ENCODE measurements around the gene RAB36.

RAB36 gene

DNA sequence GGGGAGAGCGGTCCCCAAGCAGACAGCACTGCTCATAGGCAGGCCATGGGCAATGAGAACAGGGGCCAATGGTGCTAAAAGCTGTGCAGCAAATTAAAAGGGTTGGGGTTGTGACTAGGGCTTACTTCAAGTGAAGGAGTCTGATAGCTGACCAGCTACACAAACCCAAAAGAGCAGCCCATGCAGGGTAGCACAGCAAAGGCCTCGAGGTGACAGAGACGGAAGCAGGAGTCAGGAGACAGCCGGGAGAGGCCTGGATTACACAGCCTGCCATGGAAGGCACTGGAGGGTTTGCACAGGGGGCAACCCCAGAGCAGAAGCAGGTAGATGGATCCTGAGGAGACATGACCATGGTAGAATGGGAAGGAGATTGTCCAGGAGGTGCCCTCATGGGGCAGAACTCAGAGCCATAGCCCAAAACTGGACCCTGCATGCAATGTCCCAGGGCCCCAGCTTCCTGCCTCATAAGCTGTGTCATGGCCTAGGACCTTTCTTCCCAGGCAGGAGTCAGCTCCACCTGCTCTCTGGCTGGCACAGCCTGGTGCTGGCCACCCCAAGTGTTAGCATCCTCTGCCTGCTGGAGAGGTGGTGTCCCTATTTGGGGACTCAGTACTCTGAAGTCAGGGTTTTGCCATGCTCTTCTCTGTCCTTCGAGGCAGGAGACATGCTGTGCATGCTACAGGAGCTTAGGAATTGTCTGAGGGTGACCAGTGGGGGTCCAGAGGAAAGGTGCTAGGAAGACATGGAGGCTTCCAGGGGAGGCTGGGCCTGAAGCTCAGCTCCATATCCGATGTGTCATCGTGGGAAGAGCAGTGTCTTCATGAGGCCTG, 36.8 kb upstream of the RAB36 start:
- DNase-seq: no peak

DNA sequence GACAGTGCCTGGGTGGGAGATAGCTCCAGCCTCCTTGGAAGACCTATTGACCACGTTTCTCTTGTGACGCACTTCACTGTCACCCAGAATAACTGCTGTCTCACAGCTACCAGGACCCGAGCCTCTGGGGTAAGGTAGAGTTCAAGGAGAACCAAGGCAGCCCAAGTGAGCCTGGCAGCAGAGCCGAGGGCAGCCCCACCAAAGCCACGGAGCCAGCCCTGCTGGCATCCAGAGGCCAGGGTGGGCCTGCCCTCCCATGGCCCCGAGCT, 36.3 kb upstream of the RAB36 start:
- DNase-seq: no peak

DNA sequence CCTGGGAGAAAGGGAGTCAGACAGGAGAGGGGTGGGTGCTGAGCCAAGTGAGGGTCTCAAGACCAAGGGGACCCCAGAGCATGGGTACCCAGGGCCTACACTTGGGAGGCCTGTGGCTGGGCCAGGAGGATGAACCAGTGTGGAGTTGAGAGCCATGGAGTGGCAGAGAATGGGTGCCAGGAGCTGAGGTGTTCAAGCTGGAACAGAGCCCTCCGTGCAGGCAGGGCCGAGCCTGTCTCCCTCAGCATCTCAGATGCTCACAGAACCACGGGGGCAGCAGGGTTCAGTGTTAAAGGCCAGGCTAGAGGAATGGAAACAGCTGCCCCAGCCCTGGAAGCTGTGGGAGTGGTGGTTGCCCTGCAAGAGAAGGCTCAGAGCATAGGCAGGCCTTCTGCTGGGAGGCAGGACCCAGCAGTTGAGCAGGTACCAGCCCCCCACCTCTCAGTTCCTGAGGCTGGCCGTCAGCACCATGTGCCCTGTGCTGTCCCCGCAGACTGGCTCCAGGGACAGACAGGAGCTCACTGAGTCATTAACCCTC, 35.8 kb upstream of the RAB36 start:
- no peak for DNase-seq

DNA sequence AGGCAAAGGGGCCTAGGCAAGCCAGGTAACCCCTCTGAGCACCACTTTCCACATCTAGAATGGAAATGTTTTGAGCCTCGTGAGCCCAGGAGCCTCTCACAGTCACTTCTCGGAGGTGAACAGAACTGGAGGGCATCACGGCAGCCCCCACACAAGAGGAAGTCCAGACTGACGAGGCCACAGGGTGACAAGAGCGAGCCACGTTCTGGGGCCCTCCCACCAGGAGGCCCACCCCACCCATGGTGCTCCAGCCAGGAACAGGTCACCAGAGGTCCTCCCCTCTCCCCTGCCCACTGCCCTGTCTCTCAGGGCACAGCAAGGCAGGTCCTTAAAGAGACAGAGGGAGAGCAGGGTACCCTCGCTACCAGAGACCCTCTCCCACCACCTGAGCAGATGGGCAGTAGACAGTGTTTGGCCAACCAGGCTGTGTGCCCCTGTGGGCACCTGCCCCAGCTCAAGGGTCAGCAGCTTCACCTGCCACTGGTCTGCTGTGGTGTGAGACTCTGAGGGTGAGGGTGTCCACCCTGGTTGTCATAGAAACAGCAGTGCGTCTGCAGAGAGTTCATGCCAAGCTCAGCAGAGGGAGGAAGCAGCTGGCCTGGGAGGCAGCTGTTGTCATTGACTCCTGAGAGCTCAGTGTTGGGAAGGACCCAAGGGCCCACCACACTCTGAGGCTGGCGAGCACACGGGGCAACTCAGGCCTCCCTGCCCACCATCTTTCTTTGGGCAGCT, 34.9 kb upstream of the RAB36 start:
- DNase-seq: no peak

DNA sequence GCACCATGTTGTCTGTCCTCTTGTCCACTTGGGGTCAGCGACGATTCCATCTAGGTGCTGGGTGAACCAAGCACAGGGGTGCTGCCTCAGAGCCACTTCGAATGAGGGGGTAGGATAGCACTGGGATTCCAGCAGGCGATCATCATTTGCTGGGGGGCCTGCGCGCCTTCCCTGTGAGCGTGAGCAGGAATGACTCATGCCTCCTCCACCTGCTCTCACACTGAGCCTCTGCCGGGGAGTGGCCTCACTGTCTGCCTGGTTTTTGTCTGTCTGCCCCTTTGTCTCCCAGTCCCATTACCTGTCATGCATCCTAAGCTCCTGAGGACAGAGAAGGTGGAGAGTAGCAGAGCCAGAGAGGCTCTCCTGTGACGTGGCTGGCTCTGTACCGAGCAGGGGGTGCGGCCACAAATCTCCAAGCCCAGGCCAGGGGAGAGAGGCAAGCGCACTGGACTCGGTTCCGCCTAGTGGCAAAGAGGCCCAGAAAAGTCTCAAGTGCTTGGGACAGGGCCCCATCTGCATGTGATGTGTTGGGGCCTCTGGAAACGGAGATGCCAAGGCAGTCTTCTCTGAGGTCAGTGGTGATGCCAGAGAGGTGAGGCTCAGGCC, 34.3 kb upstream of the RAB36 start:
- no peak for DNase-seq

DNA sequence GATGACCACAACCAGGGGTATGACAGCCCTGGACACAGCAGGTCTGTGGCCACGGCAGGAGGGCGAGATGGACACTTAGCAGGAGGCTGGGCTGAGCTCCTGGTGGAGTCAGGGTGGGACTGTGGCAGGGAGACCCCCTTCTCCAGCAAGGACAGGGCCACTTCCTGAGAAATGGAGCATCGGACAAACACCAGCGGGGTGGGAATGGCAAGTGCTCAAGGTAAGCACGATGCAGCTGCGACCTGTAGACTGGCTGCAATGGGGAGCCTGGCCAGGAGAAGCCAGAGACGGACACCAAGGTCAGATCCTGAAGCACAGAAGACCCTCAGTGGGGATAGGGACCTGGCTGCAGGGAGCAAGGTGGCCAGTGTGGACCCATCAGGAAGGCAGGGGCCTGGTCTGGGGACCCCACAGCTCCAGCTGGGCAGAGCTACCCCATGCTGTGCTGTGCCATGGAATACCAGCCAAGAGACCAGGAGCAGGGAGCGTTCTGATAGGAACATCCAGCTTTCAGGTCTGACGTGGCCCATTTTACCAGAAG, 32.7 kb upstream of the RAB36 start:
- DNase-seq: no peak

DNA sequence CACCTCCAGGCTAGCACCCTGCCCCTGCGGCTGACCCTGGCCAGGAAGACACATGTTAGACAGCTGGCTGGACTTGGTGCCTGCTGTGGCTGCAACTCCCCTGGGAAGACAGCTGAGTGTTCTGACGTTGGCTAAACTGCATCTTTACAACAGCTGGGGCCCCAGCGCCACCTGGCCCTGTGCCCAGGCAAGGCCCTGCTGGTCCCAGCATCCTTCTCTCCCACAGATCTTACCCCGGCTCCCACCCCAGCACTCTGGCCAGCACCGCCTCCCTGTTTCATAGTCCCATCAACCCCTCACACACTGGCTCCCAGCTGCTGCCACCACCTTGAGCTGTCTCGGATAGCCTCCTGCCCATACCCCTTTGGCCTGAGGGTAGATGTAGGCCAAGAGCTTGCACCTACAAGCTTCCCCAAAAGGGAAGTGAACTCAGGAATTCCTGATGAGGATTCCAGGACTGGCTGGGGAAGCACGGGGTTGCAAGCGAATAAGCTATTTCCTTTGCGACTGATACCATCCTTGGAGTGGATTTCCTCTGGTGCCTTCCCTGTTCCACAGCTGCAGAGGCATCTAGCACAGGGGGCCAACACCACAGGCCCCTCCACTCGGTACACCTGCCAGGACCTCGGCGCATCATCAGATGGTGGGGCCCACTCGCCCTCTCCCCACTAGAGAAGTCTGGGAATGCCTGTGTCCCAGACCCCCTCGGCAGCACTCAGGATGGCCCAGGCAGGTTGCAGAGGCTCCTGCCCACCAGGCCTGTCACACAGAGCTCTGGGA, 32.0 kb upstream of the RAB36 start:
- no peak for DNase-seq

DNA sequence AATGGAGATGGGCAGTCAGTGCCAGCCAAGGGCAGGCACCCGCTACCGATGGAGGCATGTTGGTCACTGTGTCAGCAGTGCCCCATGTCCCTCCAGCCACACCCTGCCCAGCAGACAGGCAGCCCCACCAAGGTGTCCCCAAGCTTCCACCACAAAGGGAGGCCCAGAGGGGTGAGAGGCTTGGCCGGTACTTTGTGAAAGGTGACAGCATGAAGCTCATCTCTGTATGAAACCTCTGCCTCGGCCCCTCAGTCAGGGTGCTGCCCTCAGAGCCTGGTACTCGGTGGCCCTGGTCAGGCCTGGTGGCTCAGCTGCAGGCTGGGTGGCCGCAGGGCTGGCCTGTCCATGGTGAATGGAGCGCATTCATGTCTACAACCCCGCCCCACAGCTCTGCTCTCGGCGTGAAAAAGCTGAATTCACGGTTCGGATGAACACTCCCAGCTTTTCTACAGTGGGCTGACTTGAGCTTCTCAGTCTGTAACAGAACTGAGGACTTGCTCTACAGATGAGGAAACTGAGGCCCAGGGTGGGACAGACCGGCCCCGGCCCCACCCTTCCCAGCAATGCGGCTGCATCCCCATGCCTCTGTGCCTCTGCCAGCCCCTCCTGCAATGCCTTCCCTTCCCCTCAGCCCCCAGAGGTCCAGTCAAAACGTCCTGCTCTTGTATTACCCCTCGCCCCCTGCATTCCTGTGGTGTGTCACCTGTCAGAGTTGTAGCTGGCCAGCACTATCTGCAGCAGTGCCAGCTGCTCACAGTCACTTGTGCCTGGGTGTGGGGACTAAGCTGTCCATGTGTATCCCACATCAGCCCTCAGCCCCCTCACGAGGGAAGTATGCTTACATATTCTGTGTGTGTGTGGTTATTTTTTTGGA, 31.2 kb upstream of the RAB36 start:
- DNase-seq: no peak

DNA sequence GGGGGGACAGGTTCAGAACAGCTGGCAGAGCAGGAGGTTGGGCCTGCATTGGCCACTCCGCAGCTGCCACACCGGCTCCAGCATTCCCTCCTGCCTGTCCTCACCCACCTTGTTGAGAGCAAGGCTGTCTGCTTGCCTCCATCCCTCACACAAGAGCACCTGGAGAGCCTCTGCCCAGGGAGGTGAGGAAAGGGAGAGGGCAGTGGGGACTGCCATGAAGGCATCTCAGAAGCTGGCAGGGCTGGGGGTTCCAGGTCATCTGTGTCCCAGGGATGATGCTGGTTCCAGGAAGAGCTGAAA, 30.6 kb upstream of the RAB36 start:
- DNase-seq: no peak

DNA sequence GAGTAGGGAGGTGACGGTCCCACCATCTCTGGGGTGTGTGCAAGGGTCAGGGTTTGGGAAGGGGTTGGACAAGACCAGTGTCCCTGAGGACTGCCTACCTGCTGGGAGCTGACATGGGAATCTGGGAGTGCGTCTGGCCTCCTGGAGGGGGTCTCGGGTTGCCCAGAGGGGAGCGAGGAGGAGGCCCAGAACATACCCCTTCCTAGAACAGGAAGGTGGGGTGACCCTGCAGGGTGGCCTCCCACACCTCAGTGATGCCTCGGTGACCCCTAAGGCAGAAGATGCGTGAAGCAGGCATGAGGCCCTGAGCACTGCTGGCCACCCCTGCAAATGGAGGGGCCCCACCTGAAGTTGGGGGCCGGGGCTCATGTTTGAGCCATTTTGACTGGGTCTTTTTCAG, 29.9 kb upstream of the RAB36 start:
- no peak for DNase-seq

DNA sequence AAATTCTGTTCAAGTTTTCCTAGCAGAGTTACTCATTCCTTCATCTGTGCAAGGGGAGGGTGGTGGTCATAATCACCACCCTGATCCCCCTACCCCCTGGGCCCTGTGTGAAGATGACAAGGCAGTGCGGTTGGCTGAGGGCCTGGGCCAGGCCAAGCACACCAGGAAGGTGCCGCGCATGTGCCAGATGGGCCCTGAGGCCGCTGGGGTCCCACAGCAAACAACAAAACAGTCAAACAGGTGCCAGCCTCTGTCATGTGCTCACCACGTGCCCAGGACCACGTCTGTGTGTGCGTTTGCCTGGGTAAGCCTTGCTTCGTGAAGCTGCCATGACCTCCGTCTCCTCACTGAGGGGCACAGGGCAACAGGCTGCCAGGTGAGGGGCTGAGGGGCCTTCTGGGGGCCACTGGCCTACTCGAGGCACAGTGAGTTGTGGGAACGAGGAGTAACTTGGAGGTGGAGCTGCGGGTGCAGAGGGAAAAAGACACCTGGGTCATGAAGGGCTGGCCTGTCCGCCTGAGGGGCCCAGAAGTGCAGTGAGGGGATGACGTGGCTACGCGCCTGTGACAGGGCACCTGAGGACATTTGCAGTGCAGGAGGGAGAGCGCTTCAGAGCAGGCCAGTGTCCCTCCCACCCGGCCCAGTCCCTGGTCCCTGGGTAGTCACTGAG, 29.3 kb upstream of the RAB36 start:
- no peak for DNase-seq

DNA sequence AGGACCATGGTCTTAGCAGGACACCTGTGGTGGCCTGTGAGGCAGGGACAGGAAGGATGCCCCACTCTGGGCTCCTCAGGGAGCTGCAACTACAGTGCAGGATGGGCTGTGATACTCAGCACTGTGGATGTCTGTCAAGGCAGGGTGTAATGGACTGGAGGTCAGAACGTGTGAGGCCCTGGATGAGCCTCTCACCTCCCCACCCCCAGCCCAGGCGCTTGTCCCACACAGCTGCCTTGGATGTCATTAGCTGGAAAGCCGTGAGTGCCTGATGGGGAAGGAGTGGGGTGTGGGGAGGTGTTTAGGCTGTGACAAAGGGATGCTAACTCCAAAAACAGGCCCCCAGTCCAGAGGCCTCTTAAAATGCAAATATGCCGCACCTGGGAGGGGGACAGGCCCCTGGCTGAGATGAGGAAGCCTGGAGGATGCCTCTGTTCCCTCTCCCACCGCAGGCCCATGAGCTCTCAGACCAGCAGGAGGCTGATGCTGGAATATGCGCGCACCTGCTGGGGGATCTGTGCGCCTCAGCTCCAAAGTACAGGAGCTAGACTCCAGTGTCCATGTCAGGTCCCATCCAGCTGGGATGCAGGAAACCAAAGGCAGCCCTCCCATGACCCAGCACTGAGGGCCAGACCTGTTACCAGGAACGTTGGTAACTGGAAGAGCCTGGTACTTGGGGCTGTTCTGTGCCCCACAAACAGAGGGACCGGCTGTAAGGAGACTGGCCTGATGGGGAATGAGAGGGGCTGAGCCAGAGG, 28.6 kb upstream of the RAB36 start:
- no peak for DNase-seq

DNA sequence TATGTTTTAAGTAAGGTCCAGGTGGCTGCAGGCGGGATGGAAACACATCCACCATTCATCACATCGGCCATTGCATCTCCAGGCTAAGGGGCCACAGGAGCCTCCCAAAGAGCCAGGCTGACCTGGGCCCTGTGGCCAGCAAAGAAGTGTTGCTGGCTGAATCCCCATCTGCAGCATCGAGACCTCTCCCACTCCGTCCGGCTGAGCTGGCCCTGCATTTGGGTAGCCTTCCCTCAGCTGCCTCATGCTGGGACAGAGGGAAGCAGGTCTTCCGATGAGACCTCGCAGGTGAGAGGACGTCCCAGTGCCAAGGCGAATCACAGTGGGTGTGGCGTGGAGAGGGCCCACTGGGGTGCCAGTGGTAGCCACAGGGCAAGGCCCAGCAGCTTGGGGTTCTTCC, 28.0 kb upstream of the RAB36 start:
- no peak for DNase-seq

DNA sequence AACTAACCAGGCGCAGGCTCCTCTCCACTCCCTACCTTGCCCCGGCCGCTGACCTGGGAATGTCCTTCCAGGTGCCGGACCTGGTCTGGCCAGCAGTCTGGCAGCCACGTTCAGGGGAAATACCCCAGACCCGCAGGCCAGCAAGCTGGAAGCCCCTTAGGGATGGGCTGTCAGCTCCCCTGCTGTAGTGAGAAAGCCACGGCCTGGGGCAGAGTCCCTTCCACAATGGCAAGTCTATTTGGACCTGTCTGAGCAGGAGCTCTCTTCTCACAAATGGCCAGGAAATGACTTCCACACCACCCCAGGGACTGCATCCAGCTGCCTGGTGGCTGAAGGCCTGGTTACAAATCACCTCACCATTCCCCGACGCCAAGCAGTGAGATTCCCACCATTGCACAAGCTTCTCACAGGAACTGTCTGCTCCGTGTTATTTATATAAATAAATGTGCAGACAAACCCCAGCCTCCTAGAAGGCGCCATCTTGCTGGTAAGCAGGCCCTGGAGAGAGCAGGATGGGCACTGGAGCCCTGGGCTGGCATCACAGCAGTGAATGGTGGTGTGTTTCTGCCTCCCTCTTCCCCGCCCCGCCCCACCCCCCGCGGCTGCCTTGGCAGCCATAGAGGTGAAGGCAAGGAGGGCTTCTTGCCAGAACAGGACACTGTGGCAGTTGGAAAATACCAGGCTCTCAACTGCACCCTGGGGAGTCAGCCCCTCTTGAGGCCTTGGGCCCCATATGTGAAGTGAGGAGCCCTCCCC, 27.2 kb upstream of the RAB36 start:
- DNase-seq: no peak

DNA sequence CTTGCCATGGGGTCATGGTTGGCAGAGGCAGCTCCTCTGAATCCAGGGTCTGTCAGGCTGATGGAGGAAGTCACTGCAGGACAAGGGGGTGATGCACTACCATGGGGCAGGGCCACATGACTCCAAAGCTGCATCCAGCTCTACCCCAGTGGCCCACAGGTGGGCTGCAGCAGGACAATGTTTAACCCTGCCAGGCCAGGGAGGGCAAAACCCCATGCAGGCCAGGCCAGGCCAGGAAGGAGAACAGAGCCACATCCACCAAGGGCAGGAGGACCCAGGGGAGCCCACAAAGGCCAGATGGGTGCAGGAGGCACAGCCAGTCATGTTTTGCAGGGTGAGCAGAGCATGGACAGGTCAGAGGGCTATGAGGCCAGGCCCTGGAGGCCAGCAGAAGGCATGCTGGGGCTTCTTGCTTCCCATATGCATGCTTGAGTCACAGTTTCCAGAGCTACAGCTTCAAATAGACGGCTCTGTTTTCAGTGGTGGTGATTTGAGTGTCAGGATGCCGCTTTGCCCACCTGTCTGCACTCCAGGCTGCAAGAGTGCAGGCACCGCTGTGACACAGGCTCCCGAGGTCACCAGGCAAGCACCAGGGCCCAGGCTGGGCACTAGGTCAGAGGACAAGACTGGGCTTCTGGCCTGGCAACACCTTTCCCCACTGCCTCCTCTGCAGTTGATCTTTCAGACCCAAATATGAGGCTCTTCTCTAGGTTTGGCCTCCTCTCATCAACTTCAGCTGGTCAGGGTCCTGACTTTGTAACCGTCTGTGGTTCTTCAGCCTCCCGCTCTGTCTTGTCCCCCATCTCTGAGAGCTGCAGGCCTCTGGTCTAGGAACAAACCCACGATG, 26.4 kb upstream of the RAB36 start:
- DNase-seq: no peak

DNA sequence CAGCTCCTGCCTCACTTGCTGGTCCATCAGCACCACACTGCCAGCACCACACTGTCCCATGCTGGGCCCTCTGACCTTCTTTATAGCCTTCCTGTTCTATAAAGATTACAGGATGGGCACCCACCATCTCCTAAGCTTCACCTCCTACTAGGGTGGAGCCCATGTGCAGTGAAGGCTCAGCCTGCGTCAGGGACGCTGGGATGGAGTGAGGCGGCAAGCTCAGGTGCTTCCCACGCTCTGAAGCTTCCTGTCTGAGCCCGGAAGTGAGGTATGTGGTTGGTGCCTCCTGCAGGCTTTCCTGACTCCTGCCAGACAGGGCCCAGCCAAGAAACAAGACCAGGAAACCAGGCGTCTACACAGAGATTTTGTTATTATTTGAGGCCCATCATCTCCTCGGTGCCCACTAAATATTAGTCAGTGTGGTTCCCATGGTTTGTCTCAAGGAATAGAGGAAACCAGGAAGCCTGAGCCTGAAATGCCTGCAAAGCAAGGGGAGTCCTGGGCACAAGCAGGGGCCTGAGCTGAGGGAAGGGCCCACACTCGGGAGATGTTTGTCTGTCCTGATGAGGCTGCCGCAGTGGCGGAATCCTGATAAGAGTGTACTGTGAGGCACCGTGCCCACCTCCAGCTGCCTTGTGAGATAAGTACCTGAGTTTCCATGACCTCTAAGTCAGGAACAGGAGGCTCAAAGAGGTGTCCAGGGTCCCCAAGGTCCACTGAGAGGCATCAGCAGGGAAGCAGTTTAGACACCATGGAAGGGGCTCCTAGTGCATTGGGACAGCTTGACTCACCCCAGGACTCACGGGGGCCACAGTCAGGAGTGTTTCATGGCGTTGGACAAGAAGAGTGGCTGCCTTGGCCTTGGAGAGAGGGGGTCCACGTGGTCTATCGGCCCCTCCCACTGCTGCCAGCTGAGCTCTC, 25.5 kb upstream of the RAB36 start:
- peak; percentile 24 for DNase-seq

DNA sequence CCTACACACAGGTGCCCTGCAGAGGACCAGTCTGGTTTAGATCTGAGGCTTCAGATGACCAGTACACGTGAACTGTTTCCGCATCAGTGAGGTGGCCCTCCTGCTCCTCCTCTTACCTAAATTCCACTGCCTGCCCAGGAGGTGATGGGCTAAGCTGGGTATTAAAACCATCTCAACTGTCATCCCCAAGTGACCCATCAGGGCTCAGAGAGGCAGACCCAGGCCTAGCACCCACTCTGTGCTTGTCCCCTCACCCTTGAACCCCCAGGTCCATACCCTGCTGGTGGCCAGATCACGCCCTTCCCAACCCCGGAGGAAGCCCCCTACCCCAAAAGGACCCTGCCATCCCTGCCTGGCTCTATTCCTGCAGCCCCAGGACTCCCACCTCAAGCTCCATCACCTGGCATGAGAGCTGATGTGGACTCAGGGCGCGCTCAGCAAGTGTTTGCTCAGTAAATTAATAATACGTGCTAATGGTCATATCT, 24.8 kb upstream of the RAB36 start:
- DNase-seq: no peak

DNA sequence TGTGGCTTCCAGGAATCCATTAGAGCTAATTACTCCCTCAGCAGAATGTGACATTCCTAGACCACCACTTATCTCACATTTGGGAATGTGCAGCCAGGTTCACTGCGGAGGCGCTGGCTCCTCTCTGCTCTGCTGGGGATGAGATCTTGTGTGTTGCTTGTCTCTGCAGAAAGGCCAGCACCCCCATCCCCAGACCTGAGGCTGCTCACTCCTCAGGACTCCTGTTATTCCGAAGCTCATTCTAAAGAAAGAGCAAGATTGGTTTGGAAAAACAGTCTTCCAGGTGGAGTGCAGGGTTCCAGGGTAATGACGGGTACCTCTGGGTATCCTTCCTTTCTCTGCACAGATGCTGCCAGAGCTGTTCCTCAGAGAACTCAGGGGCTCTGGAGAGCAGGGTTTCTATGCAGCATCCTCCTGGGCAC, 24.3 kb upstream of the RAB36 start:
- DNase-seq: no peak

Data from activated CD4-positive, alpha-beta T cell treated with anti-CD3 and anti-CD28 coated beads for 1 hour (primary cell).